A204.1 (cell line): Measurements from ENCODE around the gene UBL3.

ENCODE experiments used
- FAIRE-seq: peaks from 2 replicates; lab custom pipeline; 2012; peaks lifted over from hg19 to GRCh38; lab: Jason Lieb, UNC

The UBL3 gene

GRCh38 chr13:29850213-29850898 is at the start of gene UBL3:
UBL3 (minus strand) TSS chr13:29850617; CDS start chr13:29849538, 1,079 bp downstream.
- FAIRE-seq, result no peak

GRCh38 chr13:29897102-29897501 is 46.7 kb upstream of the UBL3 start:
- no peak for FAIRE-seq

- FAIRE-seq, result no peak
These were observed 43.0 kb upstream of the UBL3 start for GRCh38 chr13:29893438-29893837.

- FAIRE-seq, result no peak
These were observed 41.7 kb upstream of the UBL3 start for GRCh38 chr13:29892151-29892550.

- FAIRE-seq, result no peak
These were observed 38.7 kb upstream of the UBL3 start for GRCh38 chr13:29889111-29889510.

- no peak for FAIRE-seq
These were observed 37.9 kb upstream of the UBL3 start for GRCh38 chr13:29888306-29888705.

GRCh38 chr13:29887686-29888085 is 37.3 kb upstream of the UBL3 start:
- no peak for FAIRE-seq

- no peak for FAIRE-seq
These were observed 36.7 kb upstream of the UBL3 start for GRCh38 chr13:29887030-29887557.

- FAIRE-seq, result no peak
These were observed 36.0 kb upstream of the UBL3 start for GRCh38 chr13:29886446-29886845.

GRCh38 chr13:29885989-29886388 is 35.6 kb upstream of the UBL3 start:
- no peak for FAIRE-seq

GRCh38 chr13:29884671-29885430 is 34.4 kb upstream of the UBL3 start:
- FAIRE-seq, result no peak

GRCh38 chr13:29883941-29884518 is 33.6 kb upstream of the UBL3 start:
- FAIRE-seq, result no peak

- FAIRE-seq, result no peak
These were observed 31.7 kb upstream of the UBL3 start for GRCh38 chr13:29882076-29882475.

GRCh38 chr13:29878101-29878500 is 27.7 kb upstream of the UBL3 start:
- FAIRE-seq, result no peak

GRCh38 chr13:29877456-29878078 is 27.1 kb upstream of the UBL3 start:
- FAIRE-seq, result no peak

- no peak for FAIRE-seq
These were observed 25.2 kb upstream of the UBL3 start for GRCh38 chr13:29875646-29876045.

GRCh38 chr13:29868581-29868980 is 18.2 kb upstream of the UBL3 start:
- FAIRE-seq, result no peak

GRCh38 chr13:29865934-29866333 is 15.5 kb upstream of the UBL3 start:
- no peak for FAIRE-seq

- no peak for FAIRE-seq
These were observed 11.3 kb upstream of the UBL3 start for GRCh38 chr13:29861694-29862110.

GRCh38 chr13:29859971-29860370 is 9.6 kb upstream of the UBL3 start:
- no peak for FAIRE-seq

GRCh38 chr13:29858667-29859066 is 8.2 kb upstream of the UBL3 start:
- no peak for FAIRE-seq

GRCh38 chr13:29858231-29858630 is 7.8 kb upstream of the UBL3 start:
- FAIRE-seq, result no peak

GRCh38 chr13:29857085-29857484 is 6.7 kb upstream of the UBL3 start:
- no peak for FAIRE-seq
